Neural cell (in vitro differentiated cells): ENCODE measurements around the gene NT5C2. TPM values are rescaled to one million over a fixed set of nuclear protein-coding genes. Genes with fewer than 3 reads are reported as not detected.

ENCODE experiments used
- H2AFZ ChIP-seq: fragments of 200-600, 300-800 bp; sonication (generic), shearing (Covaris generic); 2 replicates; pipeline ENCODE4 v1.6.0; 2014; ENCODE audit warnings: low read depth, mild to moderate bottlenecking, antibody characterized with exemption, low read length, moderate library complexity
- H3F3A ChIP-seq: fragments of 200-600 bp; shearing (Covaris generic); 2 replicates; pipeline ENCODE4 v1.6.1; 2016; ENCODE audit warnings: mild to moderate bottlenecking, moderate library complexity, mixed read lengths, antibody characterized with exemption, low read length; ENCODE audit not compliant: insufficient read depth, poor library complexity, severe bottlenecking
- H3K27ac ChIP-seq: fragments of 200-600, 300-800 bp; sonication (generic), shearing (Covaris generic); 2 replicates; pipeline ENCODE4 v1.5.1; 2014; ENCODE audit warnings: mild to moderate bottlenecking, low read length, moderate library complexity
- H3K27me3 ChIP-seq: fragments of 300-800, 200-600 bp; sonication (generic), shearing (Covaris generic); 2 replicates; pipeline ENCODE4 v1.6.0; 2014; ENCODE audit warnings: mild to moderate bottlenecking, low read depth, low read length, moderate library complexity; ENCODE audit not compliant: insufficient read depth
- H3K36me3 ChIP-seq: fragments of 300-800, 200-600 bp; sonication (generic), shearing (Covaris generic); 2 replicates; pipeline ENCODE4 v1.5.1; 2014; ENCODE audit warnings: mild to moderate bottlenecking, antibody characterized with exemption, low read length, moderate library complexity; ENCODE audit not compliant: insufficient read depth
- H3K4me2 ChIP-seq: fragments of 300-800, 200-600 bp; sonication (generic), shearing (Covaris generic); 2 replicates; pipeline ENCODE4 v1.6.0; 2014; ENCODE audit warnings: mild to moderate bottlenecking, low read length
- H3K4me3 ChIP-seq: fragments of 300-800, 200-600 bp; sonication (generic), shearing (Covaris generic); 2 replicates; pipeline ENCODE4 v1.5.1; 2014; ENCODE audit warnings: mild to moderate bottlenecking, low read length, moderate library complexity
- H3K79me2 ChIP-seq: fragments of 200-600 bp; shearing (Covaris generic); replicated peaks from 2 replicates; pipeline ENCODE4 v1.6.0; 2014; ENCODE audit warnings: mild to moderate bottlenecking, low read length, moderate library complexity; ENCODE audit not compliant: insufficient read depth
- H3K9ac ChIP-seq: fragments of 300-800, 200-600 bp; sonication (generic), shearing (Covaris generic); 2 replicates; pipeline ENCODE4 v1.6.1; 2016; ENCODE audit warnings: mild to moderate bottlenecking, low read length, mixed read lengths
- H3K9me2 ChIP-seq: fragments of 200-600 bp; shearing (Covaris generic); 2 replicates; pipeline ENCODE4 v1.6.1; 2016; ENCODE audit warnings: mild to moderate bottlenecking, low read length, mixed read lengths; ENCODE audit not compliant: insufficient read depth
- H3K9me3 ChIP-seq: fragments of 200-600, 300-800 bp; sonication (generic), shearing (Covaris generic); 2 replicates; pipeline ENCODE4 v1.6.1; 2016; ENCODE audit warnings: mild to moderate bottlenecking, mixed run types, low read length, moderate library complexity, mixed read lengths
- H4K20me1 ChIP-seq: fragments of 200-600 bp; shearing (Covaris generic); 2 replicates; pipeline ENCODE4 v1.6.1; 2016; ENCODE audit warnings: mild to moderate bottlenecking, mixed run types; ENCODE audit not compliant: insufficient read depth
- CTCF ChIP-seq: fragments of 450-650 bp; IDR thresholded peaks from 2 replicates; pipeline ENCODE4 v1.5.1; 2014; ENCODE audit warnings: antibody characterized with exemption, mild to moderate bottlenecking, moderate library complexity; ENCODE audit not compliant: poor library complexity, severe bottlenecking
- EP300 ChIP-seq: fragments of 450-650 bp; conservative IDR thresholded peaks from 2 replicates; pipeline ENCODE4 v1.6.1; 2014; ENCODE audit warnings: antibody characterized with exemption, mild to moderate bottlenecking, moderate library complexity; ENCODE audit not compliant: poor library complexity, severe bottlenecking
- EZH2 ChIP-seq: fragments of 200-600, 300-800 bp; shearing (Covaris generic), sonication (generic); IDR thresholded peaks from 2 replicates; pipeline ENCODE4 v1.6.1; 2014; ENCODE audit warnings: antibody characterized with exemption, low read length, borderline replicate concordance, mild to moderate bottlenecking; ENCODE audit not compliant: insufficient read depth, poor library complexity, severe bottlenecking
- MXI1 ChIP-seq: fragments of 450-650 bp; conservative IDR thresholded peaks from 2 replicates; pipeline ENCODE4 v1.6.1; 2014; ENCODE audit warnings: antibody characterized with exemption, mild to moderate bottlenecking; ENCODE audit not compliant: poor library complexity, severe bottlenecking
- POLR2AphosphoS5 ChIP-seq: IDR thresholded peaks from 2 replicates; pipeline ENCODE4 v1.6.1; 2012
- RAD21 ChIP-seq: fragments of 450-650 bp; conservative IDR thresholded peaks from 2 replicates; pipeline ENCODE4 v1.6.1; 2014; ENCODE audit warnings: antibody characterized with exemption, mild to moderate bottlenecking, moderate library complexity
- REST ChIP-seq: IDR thresholded peaks from 2 replicates; pipeline ENCODE4 v1.6.1; 2012; ENCODE audit warnings: borderline replicate concordance
- SMC3 ChIP-seq: fragments of 450-650 bp; conservative IDR thresholded peaks from 2 replicates; pipeline ENCODE4 v1.6.1; 2014; ENCODE audit warnings: antibody characterized with exemption, mild to moderate bottlenecking, moderate library complexity; ENCODE audit not compliant: poor library complexity
- TAF1 ChIP-seq: IDR thresholded peaks from 2 replicates; pipeline ENCODE4 v1.6.1; 2012; ENCODE audit warnings: low read depth
- polyA plus RNA-seq: library from polyadenylated mRNA; depleted of rRNA; stranded (reverse); fragments of >200 nt; gene quantifications from 2 replicates; pipeline ENCODE4 v1.2.3, GENCODE V29; 2014

Gene NT5C2
- polyA plus RNA-seq, 1 donor from 2014 or later: 190 TPM

GRCh38 chr10:103153302-103154197 is 39.5 kb downstream of the NT5C2 start:
- Histone ChIP-seq H3K27me3 (no peaks in the 10 kb centered on the region), H3K9me3 (no peaks in the 10 kb centered on the region), H4K20me1 (no peaks in the 10 kb centered on the region), H3K4me2 (no peak overlapping the region), H3K9ac (no peak overlapping the region), H3K9me2 (no peaks in the 10 kb centered on the region), H3K27ac (no peak overlapping the region), H2AFZ (no peak overlapping the region), H3K4me3 (no peak overlapping the region), H3F3A (no peaks in the 10 kb centered on the region), H3K79me2 (peaks cover 3% of the 10 kb centered on the region), H3K36me3 (no peaks in the 10 kb centered on the region)
- no peak for TF ChIP-seq SMC3
- TF ChIP-seq EP300: no peak
- no peak for TF ChIP-seq EZH2
- TF ChIP-seq POLR2AphosphoS5: no peak
- no peak for TF ChIP-seq MXI1
- TF ChIP-seq CTCF: no peak
- no peak for TF ChIP-seq RAD21
- TF ChIP-seq REST: no peak
- no peak for TF ChIP-seq TAF1

GRCh38 chr10:103149991-103150622 is 43.0 kb downstream of the NT5C2 start:
- no peak overlapping the region for H3K4me3 ChIP-seq
- peaks cover 7% of the 10 kb centered on the region for H3K79me2 ChIP-seq

More at GRCh38 chr10:103149991-103150622, 43.0 kb downstream of the NT5C2 start:
- H4K20me1 ChIP-seq: no peaks in the 10 kb centered on the region
- TF ChIP-seq TAF1: no peak
- no peak for TF ChIP-seq EP300
- no peak for TF ChIP-seq EZH2
- no peak for TF ChIP-seq CTCF
- TF ChIP-seq RAD21: no peak
- TF ChIP-seq REST: no peak
- no peak for TF ChIP-seq SMC3
- TF ChIP-seq MXI1: no peak
- TF ChIP-seq POLR2AphosphoS5: no peak
- H3K27ac ChIP-seq: no peak overlapping the region
- no peaks in the 10 kb centered on the region for H3K36me3 ChIP-seq
- no peak overlapping the region for H3K9ac ChIP-seq
- H2AFZ ChIP-seq: no peak overlapping the region
- no peaks in the 10 kb centered on the region for H3K27me3 ChIP-seq
- no peaks in the 10 kb centered on the region for H3K9me2 ChIP-seq
- no peaks in the 10 kb centered on the region for H3F3A ChIP-seq
- no peak overlapping the region for H3K4me2 ChIP-seq
- no peaks in the 10 kb centered on the region for H3K9me3 ChIP-seq
